ENCODE data around the gene GJA3. TPM values are rescaled to one million over a fixed set of nuclear protein-coding genes. Genes with fewer than 3 reads are reported as not detected.
A peak's percentile ranks its signal among the peaks of the same experiment; 100 is the strongest.

The GJA3 gene
- total RNA-seq, 1 experiment from 2014 or later = 0.92 TPM

GRCh38 chr13:20131057-20131832 lies 29.6 kb downstream of the GJA3 start:
- peaks cover 0 to 2% of the 10 kb centered on the region in 2 experiments; a peak in 1 of 4 replicates for H3K4me1 Mint-ChIP-seq
- Histone ChIP-seq H4K8ac (replicated peaks; ENCODE audit: insufficient read length, low read depth, low read length) (no peak overlapping the region), H4K20me1 (ENCODE audit: control insufficient read depth, insufficient read depth, insufficient read length) (no peaks in the 10 kb centered on the region), H2BK5ac (ENCODE audit: insufficient read length, low read length) (no peak overlapping the region), H3K9me3 (ENCODE audit: control insufficient read depth, low read depth, low read length) (no peaks in the 10 kb centered on the region), H3K18ac (ENCODE audit: insufficient read length, low read depth, low read length) (no peak overlapping the region), H3K79me2 (ENCODE audit: insufficient read depth, low read length) (no peaks in the 10 kb centered on the region), H3K56ac (ENCODE audit: insufficient read length, low read depth, low read length) (no peak overlapping the region), H3K4ac (ENCODE audit: low read depth, low read length) (no peak overlapping the region), H3K4me2 (ENCODE audit: insufficient read depth, insufficient read length, low read length) (no peak overlapping the region), H2BK12ac (ENCODE audit: insufficient read length, low read depth, low read length) (no peak overlapping the region), H4K5ac (ENCODE audit: insufficient read length, low read depth, low read length) (no peak overlapping the region), H2BK15ac (ENCODE audit: low read depth, low read length) (no peak overlapping the region), H3K14ac (ENCODE audit: insufficient read depth, low read length) (no peak overlapping the region), H3K79me1 (ENCODE audit: insufficient read depth, low read depth, low read length, poor library complexity, severe bottlenecking) (no peaks in the 10 kb centered on the region), H3K23ac (ENCODE audit: insufficient read length, low read depth, low read length) (no peak overlapping the region), H3K23me2 (ENCODE audit: insufficient read length, low read depth, low read length, poor library complexity, severe bottlenecking) (peaks cover 11% of the 10 kb centered on the region), H2BK120ac (ENCODE audit: low read depth, low read length, poor library complexity, severe bottlenecking) (no peak overlapping the region), H3K27ac (ENCODE audit: insufficient read length, low read depth, low read length) (no peak overlapping the region), H3K9ac (ENCODE audit: extremely low read depth, insufficient read length, low read length) (no peak overlapping the region), H2BK20ac (ENCODE audit: low read depth, low read length, poor library complexity, severe bottlenecking) (no peak overlapping the region), H3K27me3 (ENCODE audit: insufficient read depth, low read length) (peaks cover 6% of the 10 kb centered on the region; the same call in 1 of the 2 replicates), H4K91ac (ENCODE audit: insufficient read length, low read depth, low read length) (no peak overlapping the region), H2AK5ac (ENCODE audit: insufficient read length, low read length) (no peak overlapping the region), H2AFZ (ENCODE audit: low read length) (no peak overlapping the region), H3K4me1 (ENCODE audit: insufficient read depth, low read length) (no peaks in the 10 kb centered on the region), H3T11ph (ENCODE audit: low read length) (no peak overlapping the region)
- TF ChIP-seq CTCF (conservative IDR thresholded peaks at IDR 0.05) = no peak
- H3K27ac Mint-ChIP-seq = no peak overlapping the region
- peak; percentile 20 for DNase-seq
- WGBS (ENCODE audit: extremely low coverage, insufficient read length, low lambda C conversion rate) = no CpG with 5 or more reads among the region's 11 CpGs
- H3K9me3 Mint-ChIP-seq = no peaks in the 10 kb centered on the region
- no peaks in the 10 kb centered on the region for H3K36me3 Mint-ChIP-seq (ENCODE audit: insufficient read depth in 1 of 3, low read depth in 3 of 3)
- peaks cover 14% of the 10 kb centered on the region for H3K27me3 Mint-ChIP-seq (ENCODE audit: low read depth)
- H3K4me3 Mint-ChIP-seq = no peak overlapping the region
